ENCODE results near the gene AQP1.

Gene AQP1

DNA sequence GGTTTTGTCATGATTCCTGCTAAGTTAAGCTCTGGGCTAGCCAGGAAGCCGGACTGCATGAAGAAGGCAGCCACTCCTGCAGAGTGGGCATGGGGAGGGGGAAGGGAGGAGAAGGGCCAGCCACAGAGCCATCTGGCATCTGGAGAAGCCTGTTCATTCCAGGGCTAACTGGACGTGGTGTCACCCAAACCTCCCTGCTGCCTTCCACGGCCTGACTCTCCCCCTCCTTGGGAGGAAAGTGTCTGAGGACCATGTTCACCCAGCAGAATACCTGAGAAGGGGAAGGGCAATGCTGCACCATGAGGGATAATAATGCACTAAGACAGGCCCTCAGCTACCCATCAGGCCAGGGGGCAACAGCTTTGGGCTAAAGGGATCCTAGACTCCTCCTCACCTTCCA, 15.4 kb downstream of the AQP1 start:
- no peak overlapping the region for H3K4me3 ChIP-seq (replicated peaks in 1 of 2; ENCODE audit: low read depth in 2 of 2, low read length in 2 of 2)
- TF ChIP-seq, protein P1, sequence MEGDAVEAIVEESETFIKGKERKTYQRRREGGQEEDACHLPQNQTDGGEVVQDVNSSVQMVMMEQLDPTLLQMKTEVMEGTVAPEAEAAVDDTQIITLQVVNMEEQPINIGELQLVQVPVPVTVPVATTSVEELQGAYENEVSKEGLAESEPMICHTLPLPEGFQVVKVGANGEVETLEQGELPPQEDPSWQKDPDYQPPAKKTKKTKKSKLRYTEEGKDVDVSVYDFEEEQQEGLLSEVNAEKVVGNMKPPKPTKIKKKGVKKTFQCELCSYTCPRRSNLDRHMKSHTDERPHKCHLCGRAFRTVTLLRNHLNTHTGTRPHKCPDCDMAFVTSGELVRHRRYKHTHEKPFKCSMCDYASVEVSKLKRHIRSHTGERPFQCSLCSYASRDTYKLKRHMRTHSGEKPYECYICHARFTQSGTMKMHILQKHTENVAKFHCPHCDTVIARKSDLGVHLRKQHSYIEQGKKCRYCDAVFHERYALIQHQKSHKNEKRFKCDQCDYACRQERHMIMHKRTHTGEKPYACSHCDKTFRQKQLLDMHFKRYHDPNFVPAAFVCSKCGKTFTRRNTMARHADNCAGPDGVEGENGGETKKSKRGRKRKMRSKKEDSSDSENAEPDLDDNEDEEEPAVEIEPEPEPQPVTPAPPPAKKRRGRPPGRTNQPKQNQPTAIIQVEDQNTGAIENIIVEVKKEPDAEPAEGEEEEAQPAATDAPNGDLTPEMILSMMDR (IDR thresholded peaks at IDR 0.05; ENCODE audit: low read depth, low read length) = no peak
- no peak for DNase-seq (ENCODE audit: low read depth in 2 of 2)

DNA sequence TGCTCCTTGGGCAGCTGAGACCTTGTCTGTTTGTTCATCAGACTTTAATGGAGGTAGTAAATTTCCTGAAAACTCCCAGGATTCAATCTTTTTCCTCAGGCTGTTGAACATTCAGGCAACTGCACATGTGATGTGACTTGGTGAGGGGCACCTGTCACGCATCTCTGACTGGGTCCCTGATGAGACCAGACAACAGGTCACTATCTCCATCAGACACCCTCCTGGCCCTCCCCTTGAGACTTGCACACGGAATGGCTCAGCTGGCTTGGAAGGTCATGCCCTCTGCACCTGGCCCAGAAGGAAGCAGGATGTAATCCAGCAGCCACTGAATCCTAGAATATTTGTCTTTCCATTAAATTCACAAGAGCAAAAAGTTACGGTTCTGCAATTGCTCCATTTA, 15.9 kb downstream of the AQP1 start:
- TF ChIP-seq, protein P1 (IDR thresholded peaks at IDR 0.05; ENCODE audit: low read depth, low read length) = no peak
- no peak for DNase-seq (ENCODE audit: low read depth in 2 of 2)
- H3K4me3 ChIP-seq (replicated peaks in 1 of 2; ENCODE audit: low read depth in 2 of 2, low read length in 2 of 2) = no peak overlapping the region

DNA sequence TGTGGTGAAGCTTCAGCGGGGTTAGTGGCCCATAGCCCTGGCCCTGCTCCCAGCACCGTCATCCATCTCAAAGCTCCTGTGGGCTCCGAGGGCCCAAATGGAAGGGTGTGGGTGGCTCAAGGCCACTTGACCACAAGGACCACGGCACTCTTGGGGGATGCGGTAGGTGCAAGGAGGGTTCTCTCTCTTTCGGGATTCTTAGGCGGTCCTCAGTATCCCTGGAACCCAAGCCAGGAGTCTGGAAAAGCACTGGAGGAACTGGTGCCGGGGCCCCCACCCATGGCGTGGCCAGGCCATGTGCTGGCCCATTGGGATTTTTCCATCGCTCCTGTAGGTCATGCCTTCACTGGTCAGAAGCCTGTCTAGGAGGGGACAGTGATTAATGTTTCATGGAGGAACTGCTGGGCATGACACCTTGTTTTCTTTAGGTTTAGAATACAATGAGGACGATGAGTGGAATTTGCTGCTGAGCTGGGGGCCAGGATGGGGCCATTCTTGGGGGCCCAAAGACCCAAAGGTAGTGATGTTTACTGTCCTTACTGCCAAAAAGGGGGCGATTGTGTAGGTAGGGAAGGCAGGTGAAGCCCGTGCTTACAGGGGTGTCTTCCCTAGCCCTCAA, 16.7 kb downstream of the AQP1 start:
- H3K4me3 ChIP-seq (replicated peaks in 1 of 2; ENCODE audit: low read depth in 2 of 2, low read length in 2 of 2) = no peak overlapping the region
- TF ChIP-seq, protein P1 (IDR thresholded peaks at IDR 0.05; ENCODE audit: low read depth, low read length) = no peak
- DNase-seq (ENCODE audit: low read depth in 2 of 2) = no peak

DNA sequence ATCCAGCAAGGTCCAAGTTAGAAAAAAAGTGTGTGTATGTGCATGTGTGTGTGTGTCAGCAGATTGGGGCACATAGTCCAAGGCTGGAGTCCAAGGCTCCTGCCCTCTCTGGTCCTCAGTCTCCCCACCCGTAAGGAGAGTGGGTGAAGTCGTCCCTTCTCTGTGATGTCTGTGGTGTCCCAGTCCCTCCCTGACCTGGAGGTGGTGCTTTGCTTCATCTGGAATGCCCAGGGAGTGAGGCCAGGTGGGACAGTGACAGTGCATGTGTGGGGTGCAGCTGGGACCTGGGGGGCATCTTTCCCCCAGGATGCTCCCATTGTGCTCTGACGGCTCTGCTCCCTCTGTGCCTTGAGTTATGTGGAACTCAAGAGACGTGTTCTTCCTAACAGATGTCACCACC, 18.0 kb downstream of the AQP1 start:
- DNase-seq (ENCODE audit: low read depth in 2 of 2) = no peak
- TF ChIP-seq, protein P1 (IDR thresholded peaks at IDR 0.05; ENCODE audit: low read depth, low read length) = no peak
- H3K4me3 ChIP-seq (replicated peaks in 1 of 2; ENCODE audit: low read depth in 2 of 2, low read length in 2 of 2) = no peak overlapping the region

DNA sequence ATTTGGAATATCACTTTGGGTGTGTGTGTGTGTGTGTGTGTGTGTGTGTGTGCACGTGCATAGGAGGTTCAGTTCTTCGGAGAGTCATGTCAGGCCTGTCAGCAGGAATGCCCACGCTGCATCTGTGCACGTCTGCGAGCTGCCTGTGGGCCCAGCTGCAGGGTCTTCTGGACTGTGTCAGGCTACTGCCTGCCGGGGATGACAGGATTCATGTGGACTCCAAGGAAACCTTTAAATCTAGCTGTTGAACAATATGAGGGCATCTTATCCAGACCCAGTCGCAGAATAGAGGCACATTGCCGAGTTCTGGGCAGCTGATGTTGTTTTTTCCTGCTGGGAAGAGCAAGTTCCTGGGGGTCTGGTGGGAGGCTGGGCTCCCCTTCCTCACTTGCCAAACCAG, 19.0 kb downstream of the AQP1 start:
- H3K4me3 ChIP-seq (replicated peaks in 1 of 2; ENCODE audit: low read depth in 2 of 2, low read length in 2 of 2) = no peak overlapping the region
- peak in 1 of 2 donors; percentile 57 for DNase-seq (ENCODE audit: low read depth in 2 of 2)
- TF ChIP-seq, protein P1 (IDR thresholded peaks at IDR 0.05; ENCODE audit: low read depth, low read length) = no peak

DNA sequence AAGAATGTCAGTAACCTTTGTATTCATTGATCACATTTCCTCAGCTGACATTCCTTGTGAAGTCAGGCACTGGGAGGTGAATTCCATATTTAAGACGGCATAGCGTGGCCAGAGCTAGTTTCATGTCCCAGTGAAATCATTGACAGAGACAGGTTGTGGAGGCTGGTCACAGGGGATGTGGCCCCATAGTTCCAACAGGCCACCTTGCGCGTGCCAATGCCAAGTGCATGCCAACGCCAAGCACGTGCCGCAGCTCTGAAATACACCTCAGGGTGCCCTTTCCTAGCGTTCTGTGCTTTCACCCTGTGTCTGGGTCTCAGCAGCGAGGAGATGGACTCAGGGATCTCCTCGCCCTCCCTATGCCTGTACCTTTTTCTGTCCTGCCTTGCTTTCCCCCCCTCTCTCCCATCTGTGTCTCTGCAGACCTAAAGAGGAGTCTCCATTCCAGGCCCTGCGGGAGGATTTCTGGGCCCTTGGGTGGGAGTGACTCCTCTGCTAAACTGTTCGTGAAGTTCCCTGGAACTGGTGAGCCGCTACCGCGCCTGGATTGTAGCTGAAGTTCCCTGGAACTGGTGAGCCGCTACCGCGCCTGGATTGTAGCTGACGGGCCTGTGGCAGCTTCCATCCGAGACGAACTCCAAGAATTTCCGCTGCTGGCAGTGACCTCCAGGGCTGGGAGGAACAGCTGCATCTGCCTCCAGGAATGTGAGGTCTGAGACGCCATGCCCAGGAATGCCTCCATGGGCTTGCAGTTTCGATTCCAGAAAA, 19.7 kb downstream of the AQP1 start:
- peak; percentile 36 to 70 for DNase-seq (ENCODE audit: low read depth in 2 of 2)
- H3K4me3 ChIP-seq (replicated peaks in 1 of 2; ENCODE audit: low read depth in 2 of 2, low read length in 2 of 2) = no peak overlapping the region
- TF ChIP-seq, protein P1 (IDR thresholded peaks at IDR 0.05; ENCODE audit: low read depth, low read length) = no peak

Measured in cardiac fibroblast (primary cell).